SK-N-DZ (cell line): ENCODE data around the gene NDUFS2. TPM values are rescaled to one million over a fixed set of nuclear protein-coding genes. Genes with fewer than 3 reads are reported as not detected.

Experiments
- DNase-seq: peaks from one replicate; pipeline ENCODE4 v3.0.0-alpha.2; 2015; ENCODE audit warnings: low spot score
- polyA plus RNA-seq, 2 experiments: library from polyadenylated mRNA; depleted of rRNA; stranded (reverse); fragments of >200 nt; gene quantifications; 2 replicates each; pipeline ENCODE4 v1.2.3, GENCODE V29; 2014

The NDUFS2 gene
- polyA plus RNA-seq (2014; cell fraction: cytosol; rRNA removed): 142 and 179 TPM in 2 replicates
- 131 and 153 TPM in 2 replicates for polyA plus RNA-seq (2014; cell fraction: nucleus; rRNA removed)

DNA sequence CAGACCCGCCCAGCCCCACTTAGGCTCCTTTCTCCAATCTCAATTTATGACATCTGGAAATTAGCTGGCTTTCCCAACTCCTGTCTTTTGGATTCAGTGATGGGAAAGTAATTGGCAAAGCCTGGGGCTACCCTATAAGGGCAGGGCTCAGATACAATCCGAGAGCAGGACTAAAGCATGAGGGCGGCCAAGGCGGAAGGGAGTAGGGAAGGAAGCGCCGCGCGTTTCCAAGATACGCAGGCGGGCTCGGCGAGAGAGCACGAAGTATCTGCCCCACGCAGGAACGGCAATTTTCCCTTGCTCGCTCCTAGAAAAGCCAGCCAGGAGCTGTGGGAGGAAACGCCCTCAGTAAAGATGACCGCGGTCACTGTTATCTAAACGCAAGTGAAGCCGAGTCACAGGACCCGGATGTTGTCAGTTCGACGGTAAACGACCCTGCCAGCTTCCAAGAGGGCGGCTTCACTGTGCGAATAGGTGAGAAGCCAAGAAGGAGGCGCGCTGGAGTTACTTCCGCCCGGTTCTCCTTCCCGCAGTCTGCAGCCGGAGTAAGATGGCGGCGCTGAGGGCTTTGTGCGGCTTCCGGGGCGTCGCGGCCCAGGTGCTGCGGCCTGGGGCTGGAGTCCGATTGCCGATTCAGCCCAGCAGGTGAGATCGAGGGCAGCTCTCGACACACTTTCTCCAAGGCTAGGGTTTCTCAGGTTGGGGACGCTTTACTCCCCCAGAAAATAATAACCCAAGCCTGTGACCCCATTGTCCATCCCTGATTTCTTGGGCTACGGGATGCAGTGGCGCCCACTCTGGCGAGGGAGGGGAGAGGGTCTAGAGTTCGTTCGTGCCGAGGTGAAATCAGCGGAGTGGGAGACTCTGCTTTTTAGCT, at the start of gene NDUFS2:
TSS of gene NDUFS2 (plus strand) at position 532 of the 877 bp plus-strand sequence. CDS start at position 551, 19 bp downstream.
- peak; percentile 99 for DNase-seq

DNA sequence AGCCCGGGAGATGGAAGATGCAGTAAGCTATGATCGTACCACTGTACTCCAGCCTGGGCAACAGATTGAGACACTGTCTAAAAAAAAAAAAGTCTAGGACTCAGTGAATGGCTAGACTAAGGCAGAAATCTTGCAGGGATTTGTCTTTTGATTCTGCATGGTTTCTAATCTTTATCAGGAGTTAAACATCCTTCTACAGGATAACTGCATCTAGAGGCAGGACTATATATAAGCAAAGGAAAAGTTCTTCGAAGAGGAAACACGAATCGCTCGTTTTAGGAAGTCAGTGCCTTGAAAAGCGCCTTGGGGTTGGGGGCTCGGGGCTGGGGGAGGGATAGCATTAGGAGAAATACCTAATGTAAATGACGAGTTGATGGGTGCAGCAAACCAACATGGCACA, 49.0 kb upstream of the NDUFS2 start:
- DNase-seq: no peak

DNA sequence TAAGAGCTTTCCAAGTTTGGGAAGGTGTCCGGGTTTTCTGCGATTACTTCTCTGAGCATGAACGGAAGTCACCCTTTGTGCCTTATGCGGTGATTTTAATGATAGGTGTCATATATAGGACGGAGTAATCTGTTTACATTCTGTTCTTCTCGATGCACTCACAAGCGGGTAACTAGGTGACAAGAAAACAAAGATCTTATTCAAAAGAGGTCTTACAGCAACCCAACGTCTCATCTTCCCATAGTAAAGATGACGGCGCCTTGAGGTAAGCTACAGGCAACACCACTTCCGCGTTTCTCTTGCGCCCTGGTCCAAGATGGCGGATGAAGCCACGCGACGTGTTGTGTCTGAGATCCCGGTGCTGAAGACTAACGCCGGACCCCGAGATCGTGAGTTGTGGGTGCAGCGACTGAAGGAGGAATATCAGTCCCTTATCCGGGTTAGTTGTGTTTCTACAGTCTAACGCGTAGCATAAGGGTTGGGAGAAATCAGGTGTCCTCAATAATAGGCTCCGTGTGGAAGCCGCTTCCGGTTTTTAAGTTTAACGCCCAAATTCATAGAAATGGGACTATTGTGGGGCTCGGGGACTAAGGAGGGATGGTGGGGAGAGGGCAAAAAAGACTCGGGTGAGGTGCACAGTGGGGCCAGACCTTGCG, 48.4 kb upstream of the NDUFS2 start, which contains the start of gene UFC1:
TSS of gene UFC1 (plus strand) at position 297 of the 656 bp plus-strand sequence. CDS start at position 317, 20 bp downstream.
- peak; percentile 90 for DNase-seq

DNA sequence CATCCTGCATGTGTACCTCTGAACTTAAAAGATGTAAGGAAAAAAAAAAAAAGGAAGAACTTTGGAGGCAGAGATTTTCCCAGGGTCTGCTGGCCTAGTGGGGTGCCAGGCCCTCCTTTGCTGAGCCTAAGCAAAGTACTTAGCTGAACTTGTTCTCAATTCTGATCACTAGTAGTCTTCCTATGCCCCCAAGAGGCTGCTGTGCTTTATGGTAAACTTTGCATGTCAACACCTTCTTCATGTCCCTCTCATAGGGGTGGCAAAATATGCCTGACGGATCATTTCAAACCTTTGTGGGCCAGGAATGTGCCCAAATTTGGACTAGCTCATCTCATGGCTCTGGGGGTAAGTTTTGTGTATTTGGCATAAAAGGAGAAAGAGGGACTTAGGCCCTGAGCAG, 44.3 kb upstream of the NDUFS2 start:
- no peak for DNase-seq

DNA sequence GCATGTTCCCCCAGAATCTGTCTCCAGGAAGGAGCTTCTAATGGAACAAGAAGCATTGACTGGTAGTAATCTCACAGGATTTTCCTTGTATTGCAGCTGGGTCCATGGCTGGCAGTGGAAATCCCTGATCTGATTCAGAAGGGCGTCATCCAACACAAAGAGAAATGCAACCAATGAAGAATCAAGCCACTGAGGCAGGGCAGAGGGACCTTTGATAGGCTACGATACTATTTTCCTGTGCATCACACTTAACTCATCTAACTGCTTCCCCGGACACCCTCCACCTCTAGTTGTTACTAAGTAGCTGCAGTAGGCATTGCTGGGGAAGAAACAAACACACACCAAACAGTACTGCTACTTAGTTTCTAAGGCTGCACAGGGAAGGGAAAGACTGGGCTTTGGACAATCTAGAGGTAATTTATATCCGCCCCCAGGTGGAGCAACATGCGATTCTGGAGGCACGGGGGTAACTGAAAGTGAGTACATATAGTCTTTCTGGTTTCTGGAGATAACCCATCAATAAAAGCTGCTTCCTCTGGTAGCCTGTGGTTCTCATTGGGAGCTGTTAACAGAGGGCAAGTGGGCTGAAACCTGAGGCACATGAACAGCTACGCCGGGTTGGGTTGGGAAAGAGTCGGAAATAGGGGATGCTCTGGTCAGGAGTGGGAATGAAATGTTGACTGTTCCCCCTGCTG, 43.7 kb upstream of the NDUFS2 start:
- DNase-seq: no peak

DNA sequence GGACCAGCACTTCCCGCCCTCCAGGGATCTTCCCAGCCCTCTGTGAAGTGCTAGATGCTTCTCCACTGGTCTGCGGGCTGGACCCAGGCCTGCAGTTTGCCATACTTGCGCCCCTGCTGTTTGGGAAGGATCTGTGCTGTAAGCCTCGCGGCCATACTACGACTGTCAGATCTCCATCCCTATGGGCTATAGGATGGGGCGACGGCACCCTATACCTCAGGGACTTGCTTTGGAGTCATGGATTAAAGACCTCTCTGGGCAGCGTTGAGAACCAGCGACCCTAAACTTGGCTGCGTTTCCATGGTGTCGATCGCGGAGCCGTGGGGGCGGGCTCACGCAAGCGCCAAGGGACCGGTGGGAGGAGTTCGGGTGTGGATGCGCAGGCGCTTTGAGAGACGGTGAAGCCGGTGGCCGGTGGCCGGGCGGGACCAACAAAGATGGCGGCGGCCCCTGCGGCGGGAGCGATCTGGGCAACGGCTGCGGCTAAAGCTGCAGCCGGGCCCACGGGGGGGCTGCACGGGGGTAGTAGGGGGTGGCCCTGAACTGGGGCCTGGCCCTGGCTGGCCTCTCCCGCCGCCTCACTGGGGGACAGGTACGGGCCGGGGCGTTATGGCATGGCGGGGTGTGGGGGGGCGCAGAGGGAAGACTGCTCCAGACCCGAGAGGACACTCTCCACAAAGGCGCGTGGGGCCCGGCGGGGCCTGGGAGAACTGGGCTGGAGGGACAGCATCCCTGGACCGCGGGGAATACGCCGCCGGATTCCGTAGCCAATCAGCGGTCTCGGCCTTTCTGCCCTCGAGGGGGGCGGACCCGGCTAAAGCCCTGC, 42.9 kb upstream of the NDUFS2 start, which contains the start of gene USP21:
TSS of gene USP21 (plus strand) at position 414 of the 826 bp plus-strand sequence. CDS start 1,141 bp downstream, outside the sequence.
- DNase-seq: peak; percentile 92

DNA sequence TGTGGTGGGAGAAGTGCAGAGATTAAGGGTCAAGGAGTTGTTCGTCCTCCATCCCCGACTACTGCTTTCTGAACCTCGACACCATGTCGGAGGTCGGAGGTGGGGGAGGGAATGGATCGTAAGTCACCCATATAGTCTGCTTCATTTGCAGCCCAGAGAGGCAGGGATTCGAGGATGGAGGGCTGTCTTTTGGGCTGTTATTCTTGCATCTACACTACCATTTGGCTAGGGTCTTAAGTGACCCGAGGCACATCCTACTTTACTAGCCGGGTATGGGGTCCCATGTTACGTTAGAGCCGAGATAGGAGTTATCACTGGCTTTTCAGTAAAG, 42.3 kb upstream of the NDUFS2 start:
- DNase-seq: no peak

DNA sequence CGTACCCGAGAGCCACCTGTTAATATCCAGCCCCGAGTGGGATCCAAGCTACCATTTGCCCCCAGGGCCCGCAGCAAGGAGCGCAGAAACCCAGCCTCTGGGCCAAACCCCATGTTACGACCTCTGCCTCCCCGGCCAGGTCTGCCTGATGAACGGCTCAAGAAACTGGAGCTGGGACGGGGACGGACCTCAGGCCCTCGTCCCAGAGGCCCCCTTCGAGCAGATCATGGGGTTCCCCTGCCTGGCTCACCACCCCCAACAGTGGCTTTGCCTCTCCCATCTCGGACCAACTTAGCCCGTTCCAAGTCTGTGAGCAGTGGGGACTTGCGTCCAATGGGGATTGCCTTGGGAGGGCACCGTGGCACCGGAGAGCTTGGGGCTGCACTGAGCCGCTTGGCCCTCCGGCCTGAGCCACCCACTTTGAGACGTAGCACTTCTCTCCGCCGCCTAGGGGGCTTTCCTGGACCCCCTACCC, 41.5 kb upstream of the NDUFS2 start:
- DNase-seq: no peak

DNA sequence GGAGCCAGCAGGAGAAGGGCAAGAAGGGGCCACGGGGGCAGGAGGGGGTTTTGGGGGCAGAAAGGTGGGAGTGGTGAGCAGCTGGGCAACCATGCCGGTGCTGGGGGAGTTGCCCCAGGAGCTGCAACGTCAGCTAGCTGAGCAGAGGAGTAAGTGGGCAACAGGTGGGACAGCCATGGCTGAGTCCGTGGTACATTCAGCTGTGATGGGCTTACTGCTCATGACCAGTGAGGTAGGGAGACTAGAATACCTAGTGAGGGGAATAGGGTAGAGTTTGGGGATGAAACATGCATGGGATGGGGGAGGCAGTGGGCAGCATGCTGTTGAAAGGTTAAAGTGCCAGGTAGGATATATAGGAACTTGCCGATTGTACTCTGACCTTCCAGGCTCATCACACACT, 40.5 kb upstream of the NDUFS2 start:
- DNase-seq: no peak

DNA sequence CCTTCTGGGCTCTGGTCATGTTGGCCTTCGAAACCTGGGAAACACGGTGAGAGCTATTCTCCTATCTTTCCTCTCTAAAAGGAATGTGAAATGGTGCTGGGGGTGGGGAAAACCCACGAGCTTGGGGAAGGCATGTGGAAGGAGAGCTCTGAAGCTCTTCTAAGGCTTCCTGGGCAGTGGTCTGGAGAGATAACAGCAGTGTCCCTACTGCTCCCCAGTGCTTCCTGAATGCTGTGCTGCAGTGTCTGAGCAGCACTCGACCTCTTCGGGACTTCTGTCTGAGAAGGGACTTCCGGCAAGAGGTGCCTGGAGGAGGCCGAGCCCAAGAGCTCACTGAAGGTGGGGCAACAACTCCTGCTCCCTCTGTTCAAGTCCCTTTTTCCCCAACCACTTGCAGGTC, 40.1 kb upstream of the NDUFS2 start:
- DNase-seq: no peak

DNA sequence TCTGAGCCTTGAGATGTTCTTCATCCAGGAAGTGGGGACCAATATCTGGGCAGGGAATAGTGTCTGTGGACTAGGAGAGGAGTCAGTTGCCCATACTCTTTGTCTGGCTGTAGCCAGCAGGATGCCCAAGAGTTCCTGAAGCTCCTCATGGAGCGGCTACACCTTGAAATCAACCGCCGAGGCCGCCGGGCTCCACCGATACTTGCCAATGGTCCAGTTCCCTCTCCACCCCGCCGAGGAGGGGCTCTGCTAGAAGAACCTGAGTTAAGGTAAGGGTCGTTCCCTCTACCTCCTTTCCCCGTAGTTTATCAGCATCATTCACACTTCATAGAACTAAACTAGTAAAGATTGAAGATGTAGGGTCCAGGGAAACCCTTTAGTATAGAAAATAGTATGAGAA, 39.4 kb upstream of the NDUFS2 start:
- no peak for DNase-seq

DNA sequence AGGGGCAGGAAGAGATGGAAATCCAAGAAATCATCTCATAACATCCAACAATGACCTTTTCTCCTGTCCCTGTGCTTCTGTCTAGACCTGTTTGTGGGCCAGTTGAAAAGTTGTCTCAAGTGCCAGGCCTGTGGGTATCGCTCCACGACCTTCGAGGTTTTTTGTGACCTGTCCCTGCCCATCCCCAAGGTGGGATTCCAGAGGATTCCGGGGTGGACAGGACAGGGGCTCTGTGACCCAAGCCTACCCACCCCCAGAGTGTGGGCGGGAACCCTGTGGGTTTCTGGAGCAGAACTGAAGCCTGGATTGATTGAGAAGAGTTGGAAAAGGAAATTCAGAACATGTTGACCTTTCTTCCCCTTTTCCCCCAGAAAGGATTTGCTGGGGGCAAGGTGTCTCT, 38.4 kb upstream of the NDUFS2 start:
- DNase-seq: no peak

DNA sequence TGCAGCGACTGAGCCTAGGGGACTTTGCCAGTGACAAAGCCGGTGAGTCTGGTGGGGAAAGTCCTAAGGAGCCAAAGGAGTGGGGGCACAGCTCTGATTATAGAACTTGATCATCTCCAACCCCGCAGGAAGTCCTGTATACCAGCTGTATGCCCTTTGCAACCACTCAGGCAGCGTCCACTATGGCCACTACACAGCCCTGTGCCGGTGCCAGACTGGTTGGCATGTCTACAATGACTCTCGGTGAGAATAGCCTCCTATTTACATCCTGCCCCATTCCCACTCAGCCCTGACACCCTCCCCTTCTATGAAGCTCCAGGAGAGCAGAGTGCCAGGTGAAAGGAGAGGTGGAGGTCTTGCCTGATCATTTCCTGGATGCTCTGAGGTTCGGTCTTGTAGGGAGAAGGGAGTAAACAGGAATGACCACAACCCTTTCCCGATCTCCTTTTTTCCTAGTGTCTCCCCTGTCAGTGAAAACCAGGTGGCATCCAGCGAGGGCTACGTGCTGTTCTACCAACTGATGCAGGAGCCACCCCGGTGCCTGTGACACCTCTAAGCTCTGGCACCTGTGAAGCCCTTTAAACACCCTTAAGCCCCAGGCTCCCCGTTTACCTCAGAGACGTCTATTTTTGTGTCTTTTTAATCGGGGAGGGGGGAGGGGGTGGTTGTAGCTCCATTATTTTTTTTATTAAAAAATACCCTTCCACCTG, 37.1 kb upstream of the NDUFS2 start:
- no peak for DNase-seq

DNA sequence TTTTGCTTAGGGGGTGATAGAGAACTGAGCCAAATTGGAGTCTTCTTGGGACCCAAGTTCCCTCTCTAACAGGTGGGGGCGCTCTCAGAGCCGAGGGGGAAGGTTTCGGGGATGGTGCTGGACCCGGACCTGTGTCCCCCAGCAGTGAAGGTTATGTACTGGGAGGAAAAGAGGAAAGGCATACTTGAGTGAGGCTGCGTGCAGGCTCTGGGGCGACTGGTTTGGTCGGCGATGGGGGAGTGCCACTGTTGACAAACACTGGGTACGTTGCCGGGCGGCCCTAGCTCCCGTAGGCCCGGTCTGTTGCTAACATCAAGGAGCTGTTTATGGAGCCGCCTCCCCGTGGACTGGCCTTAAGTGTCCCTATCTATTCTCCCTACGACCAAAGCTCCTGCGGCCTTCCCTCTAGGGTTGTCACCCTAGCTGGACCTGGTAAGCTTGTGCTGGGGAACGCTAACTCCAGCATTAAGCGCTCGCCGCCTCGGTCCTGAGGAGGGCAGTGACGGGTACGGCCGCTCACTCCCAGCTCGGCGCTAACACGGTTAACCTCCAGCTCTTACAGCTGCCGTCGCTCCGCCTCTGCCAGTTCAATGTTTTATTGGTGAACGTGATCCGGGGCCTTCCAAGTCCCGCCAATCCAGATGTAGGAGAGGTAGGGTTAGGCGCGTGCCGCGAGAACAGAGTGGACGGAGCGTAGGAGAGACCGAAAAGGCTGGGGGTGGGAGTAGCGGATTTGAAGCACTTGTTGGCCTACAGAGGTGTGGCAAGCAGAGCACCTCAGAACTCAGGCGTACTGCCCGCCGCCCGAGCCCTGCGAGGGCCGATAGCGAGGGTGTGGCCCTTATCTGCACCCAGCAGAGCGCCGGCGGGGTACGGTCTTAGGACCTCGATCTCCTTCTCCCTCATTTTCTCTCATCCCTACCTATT, 36.2 kb upstream of the NDUFS2 start, which contains the start of gene PPOX:
TSS of gene PPOX (plus strand) at position 685 of the 927 bp plus-strand sequence. CDS start 422 bp downstream, outside the sequence.
- DNase-seq: peak; percentile 99

DNA sequence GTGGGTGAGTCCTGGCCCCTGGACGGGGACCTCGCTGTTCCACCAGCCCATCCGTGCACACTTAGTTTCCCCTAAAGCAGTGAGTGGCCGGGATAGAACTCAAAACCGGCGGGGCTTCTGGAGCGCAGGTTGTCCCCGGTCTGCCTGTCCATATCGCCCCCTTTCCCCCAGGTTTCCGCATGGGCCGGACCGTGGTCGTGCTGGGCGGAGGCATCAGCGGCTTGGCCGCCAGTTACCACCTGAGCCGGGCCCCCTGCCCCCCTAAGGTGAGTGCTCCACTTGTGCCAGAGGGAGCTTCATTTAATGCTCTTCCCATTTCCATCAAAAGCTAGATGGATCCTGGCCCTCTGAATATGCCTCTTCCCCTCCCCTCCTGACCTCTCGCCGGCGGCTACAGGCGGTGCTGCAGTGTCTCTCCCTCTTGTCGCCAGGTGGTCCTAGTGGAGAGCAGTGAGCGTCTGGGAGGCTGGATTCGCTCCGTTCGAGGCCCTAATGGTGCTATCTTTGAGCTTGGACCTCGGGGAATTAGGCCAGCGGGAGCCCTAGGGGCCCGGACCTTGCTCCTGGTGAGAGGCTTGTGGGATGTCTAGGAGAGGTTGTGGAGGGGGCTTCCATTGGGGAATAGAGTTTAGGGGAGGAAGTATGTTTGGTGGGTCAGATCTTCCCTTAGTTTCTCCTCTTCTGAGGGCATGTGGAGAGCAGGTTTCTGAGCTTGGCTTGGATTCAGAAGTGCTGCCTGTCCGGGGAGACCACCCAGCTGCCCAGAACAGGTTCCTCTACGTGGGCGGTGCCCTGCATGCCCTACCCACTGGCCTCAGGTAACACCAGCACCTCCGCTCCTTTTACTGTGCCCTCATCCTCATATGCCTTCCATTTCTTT, 35.3 kb upstream of the NDUFS2 start:
- peak; percentile 50 for DNase-seq

DNA sequence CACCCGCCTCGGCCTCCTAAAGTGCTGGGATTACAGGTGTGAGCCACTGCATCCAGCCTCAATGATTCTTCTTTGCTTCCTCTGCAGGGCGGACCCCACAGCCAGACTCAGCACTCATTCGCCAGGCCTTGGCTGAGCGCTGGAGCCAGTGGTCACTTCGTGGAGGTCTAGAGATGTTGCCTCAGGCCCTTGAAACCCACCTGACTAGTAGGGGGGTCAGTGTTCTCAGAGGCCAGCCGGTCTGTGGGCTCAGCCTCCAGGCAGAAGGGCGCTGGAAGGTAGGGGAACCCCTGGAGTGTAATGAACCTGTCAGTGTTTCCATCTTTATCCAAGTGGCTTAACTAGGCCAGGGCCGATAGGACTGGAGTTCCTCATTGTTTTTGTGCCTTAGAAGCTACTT, 33.3 kb upstream of the NDUFS2 start:
- no peak for DNase-seq

DNA sequence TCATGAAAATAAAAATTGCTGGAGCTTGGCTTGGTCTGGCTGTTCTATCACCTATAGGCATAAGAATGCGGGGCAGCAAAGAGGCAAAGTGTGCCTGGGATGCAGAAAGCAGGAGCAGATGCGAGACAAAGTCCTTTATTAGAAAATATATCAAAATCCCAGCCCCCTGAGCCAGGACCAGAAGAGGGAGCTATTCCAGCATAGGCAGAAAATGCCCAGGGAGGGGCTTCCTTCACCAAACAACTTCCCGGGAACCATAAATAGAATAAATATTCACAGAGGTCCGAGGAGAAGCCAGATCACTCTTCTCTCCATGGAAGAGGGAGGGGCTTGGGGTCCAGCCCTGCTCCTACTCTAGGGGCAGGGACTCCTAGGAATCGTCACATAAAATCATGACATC, 31.0 kb upstream of the NDUFS2 start:
- DNase-seq: no peak

DNA sequence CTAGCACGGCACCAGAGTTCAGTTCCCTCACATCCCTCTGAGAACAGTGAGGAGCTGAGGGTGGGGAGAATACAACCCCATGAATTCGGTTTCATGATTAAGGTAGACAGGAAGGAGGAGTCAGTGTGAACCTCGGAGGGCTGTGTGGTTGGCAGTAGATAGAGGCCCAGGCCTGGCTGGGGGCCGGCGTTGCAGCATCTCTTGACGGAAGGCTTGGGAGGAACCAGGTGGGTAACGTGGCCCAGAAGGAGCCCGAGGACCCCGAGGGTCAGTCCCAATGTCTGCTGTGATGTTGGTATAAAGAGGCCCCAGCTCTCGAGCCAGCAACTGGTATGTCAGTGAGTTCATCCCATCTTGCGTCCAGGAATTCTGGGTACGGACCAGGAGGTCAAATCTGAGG, 30.5 kb upstream of the NDUFS2 start:
- DNase-seq: no peak
